AML-193 (cell line): ENCODE measurements around the gene ID4.
A peak's percentile ranks its signal among the peaks of the same experiment; 100 is the strongest.
"Not testable (repeated sequence)": the region's sequence is repeated elsewhere in the genome, so short reads cannot be mapped to it uniquely, and the experiment has no call there.

Source experiments
- DNase-seq, 2 experiments: peaks; one replicate each; lab custom pipeline; 2025; lab: John Stamatoyannopoulos, UW

The ID4 gene

GRCh38 chr6:19833947-19834346, 3.2 kb upstream of the ID4 start:
- DNase-seq: no peak

GRCh38 chr6:19834858-19835257, 2.3 kb upstream of the ID4 start:
- DNase-seq: no peak

GRCh38 chr6:19835605-19836004, 1.6 kb upstream of the ID4 start:
- no peak for DNase-seq

GRCh38 chr6:19837511-19838441, 606 bp downstream of the ID4 start:
- no peak for DNase-seq

- no peak for DNase-seq
Observed at GRCh38 chr6:19838442-19839236, 1.5 kb downstream of the ID4 start.

- no peak for DNase-seq
Observed at GRCh38 chr6:19839237-19839546, 2.0 kb downstream of the ID4 start.

- DNase-seq: no peak
Observed at GRCh38 chr6:19839788-19840187, 2.6 kb downstream of the ID4 start.

GRCh38 chr6:19841181-19841580, 4.0 kb downstream of the ID4 start:
- no peak for DNase-seq

GRCh38 chr6:19842030-19842615, 5.0 kb downstream of the ID4 start:
- no peak for DNase-seq

- DNase-seq: no peak
Observed at GRCh38 chr6:19844689-19845088, 7.5 kb downstream of the ID4 start.

GRCh38 chr6:19845266-19846041, 8.3 kb downstream of the ID4 start:
- no peak for DNase-seq

GRCh38 chr6:19848465-19849029, 11.4 kb downstream of the ID4 start:
- DNase-seq: no peak

GRCh38 chr6:19849196-19849595, 12.0 kb downstream of the ID4 start:
- no peak for DNase-seq

GRCh38 chr6:19849755-19850154, 12.6 kb downstream of the ID4 start:
- DNase-seq: no peak

GRCh38 chr6:19851241-19852089, 14.3 kb downstream of the ID4 start:
- peak; percentile 9 to 12 for DNase-seq

- no peak for DNase-seq
Observed at GRCh38 chr6:19852090-19852457, 14.9 kb downstream of the ID4 start.

GRCh38 chr6:19852927-19853326, 15.8 kb downstream of the ID4 start:
- no peak for DNase-seq

GRCh38 chr6:19854421-19855015, 17.3 kb downstream of the ID4 start:
- DNase-seq: not testable (repeated sequence)

GRCh38 chr6:19855536-19855935, 18.4 kb downstream of the ID4 start:
- DNase-seq: no peak

- DNase-seq: no peak
Observed at GRCh38 chr6:19857139-19857538, 20.0 kb downstream of the ID4 start.
